ENCODE measurements around the gene ABCG1.

DNA sequence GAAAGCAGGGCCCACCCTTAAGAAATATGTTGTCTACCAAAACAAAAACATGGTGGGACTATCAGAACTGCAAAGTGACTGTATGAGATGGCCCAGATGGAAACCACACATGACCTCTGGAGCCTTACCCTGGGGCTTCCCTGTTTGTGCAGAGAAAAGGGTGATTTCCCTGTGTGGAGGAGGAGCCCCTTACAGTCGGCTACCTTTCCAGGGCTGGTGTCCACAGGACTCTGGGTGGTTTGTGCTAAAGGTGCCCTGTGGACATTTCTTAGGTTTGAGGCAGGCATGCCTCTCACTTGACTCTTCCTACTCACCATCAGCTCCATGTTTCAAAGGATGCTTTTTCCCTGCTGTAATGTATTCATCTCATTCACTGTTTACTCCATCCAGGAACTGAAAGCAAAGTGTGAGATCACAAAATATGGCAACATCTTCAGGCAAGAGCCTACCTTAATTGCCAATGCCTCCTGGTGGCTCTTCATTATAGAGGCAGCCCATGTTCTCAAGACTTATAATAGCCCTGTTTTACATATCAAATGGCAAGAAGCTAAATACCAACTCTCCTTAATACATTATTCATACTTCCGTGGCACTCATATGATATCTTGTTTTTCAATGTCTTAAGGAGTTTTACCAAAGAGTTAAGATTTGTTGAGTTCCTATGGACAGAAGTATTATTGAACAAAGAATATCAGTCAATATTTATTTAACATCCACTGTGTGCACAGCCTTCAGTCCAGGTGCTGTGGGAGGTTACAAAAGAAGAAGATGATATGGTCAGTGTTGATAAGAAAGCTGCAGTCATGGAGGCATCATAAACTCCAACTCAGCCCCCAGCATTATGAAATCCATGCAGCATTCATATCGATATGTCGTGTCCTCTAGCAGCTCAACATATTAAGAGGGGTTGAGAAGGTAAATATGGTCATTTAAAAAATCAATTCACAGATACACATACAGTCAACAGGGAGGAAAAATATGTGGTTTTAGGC, 111.7 kb downstream of the ABCG1 start:
- TF ChIP-seq, protein P1, sequence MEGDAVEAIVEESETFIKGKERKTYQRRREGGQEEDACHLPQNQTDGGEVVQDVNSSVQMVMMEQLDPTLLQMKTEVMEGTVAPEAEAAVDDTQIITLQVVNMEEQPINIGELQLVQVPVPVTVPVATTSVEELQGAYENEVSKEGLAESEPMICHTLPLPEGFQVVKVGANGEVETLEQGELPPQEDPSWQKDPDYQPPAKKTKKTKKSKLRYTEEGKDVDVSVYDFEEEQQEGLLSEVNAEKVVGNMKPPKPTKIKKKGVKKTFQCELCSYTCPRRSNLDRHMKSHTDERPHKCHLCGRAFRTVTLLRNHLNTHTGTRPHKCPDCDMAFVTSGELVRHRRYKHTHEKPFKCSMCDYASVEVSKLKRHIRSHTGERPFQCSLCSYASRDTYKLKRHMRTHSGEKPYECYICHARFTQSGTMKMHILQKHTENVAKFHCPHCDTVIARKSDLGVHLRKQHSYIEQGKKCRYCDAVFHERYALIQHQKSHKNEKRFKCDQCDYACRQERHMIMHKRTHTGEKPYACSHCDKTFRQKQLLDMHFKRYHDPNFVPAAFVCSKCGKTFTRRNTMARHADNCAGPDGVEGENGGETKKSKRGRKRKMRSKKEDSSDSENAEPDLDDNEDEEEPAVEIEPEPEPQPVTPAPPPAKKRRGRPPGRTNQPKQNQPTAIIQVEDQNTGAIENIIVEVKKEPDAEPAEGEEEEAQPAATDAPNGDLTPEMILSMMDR (IDR thresholded peaks at IDR 0.05) = no peak
- no peak for TF ChIP-seq EZH2 (IDR thresholded peaks at IDR 0.05)
- TF ChIP-seq EZH2phosphoT487 (IDR thresholded peaks at IDR 0.05) = no peak
